GM21528 (cell line): ENCODE measurements around the gene KIRREL3.
"Not testable (repeated sequence)": the region's sequence is repeated elsewhere in the genome, so short reads cannot be mapped to it uniquely, and the experiment has no call there.

Experiments used
- ATAC-seq: cut with Tn5 transposase; IDR thresholded peaks from one replicate; pipeline ENCODE4 v1.9.1; 2021; ENCODE audit warnings: mild to moderate bottlenecking, moderate library complexity; ENCODE audit not compliant: unreplicated experiment, low FRiP score

KIRREL3 gene

GRCh38 chr11:126384449-126385070 is 616.0 kb downstream of the KIRREL3 start:
- no peak for ATAC-seq

- ATAC-seq, result no peak
Measured at GRCh38 chr11:126383339-126384335, 616.9 kb downstream of the KIRREL3 start.

GRCh38 chr11:126382641-126383040 is 617.9 kb downstream of the KIRREL3 start:
- not testable (repeated sequence) for ATAC-seq

- ATAC-seq, result not testable (repeated sequence)
Measured at GRCh38 chr11:126381960-126382359, 618.6 kb downstream of the KIRREL3 start.

- no peak for ATAC-seq
Measured at GRCh38 chr11:126380909-126381308, 619.7 kb downstream of the KIRREL3 start.

- no peak for ATAC-seq
Measured at GRCh38 chr11:126378763-126379162, 621.8 kb downstream of the KIRREL3 start.

GRCh38 chr11:126375726-126376125 is 624.8 kb downstream of the KIRREL3 start:
- no peak for ATAC-seq

- ATAC-seq, result not testable (repeated sequence)
Measured at GRCh38 chr11:126374562-126375300, 625.8 kb downstream of the KIRREL3 start.

GRCh38 chr11:126373389-126374066 is 627.0 kb downstream of the KIRREL3 start:
- not testable (repeated sequence) for ATAC-seq
